Liver (tissue), 9 donors: Measurements from ENCODE around the gene TMOD2. TPM values are rescaled to one million over a fixed set of nuclear protein-coding genes. Genes with fewer than 3 reads are reported as not detected.
A peak's percentile ranks its signal among the peaks of the same experiment; 100 is the strongest.

ENCODE experiments used
- DNase-seq: peaks from one replicate; pipeline ENCODE4 v3.0.0-alpha.2; 2017; ENCODE audit warnings: low spot score
- H3K27ac ChIP-seq, 2 donors: one replicate each; pipeline ENCODE4 v1.7.0; 2013; ENCODE audit warnings: inconsistent platforms in 2 of 2, low read length in 2 of 2, control low read depth in 1 of 2, low read depth in 1 of 2, mild to moderate bottlenecking in 1 of 2
- H3K27me3 ChIP-seq, 4 donors: one replicate each; pipeline versions ENCODE4 v1.6.1 to v1.7.0; 2013; ENCODE audit warnings: low read length in 3 of 4, inconsistent platforms in 1 of 4, mild to moderate bottlenecking in 1 of 4, moderate library complexity in 1 of 4; ENCODE audit not compliant: control insufficient read depth in 4 of 4, insufficient read depth in 4 of 4
- H3K36me3 ChIP-seq, 4 donors: one replicate each; pipeline versions ENCODE4 v1.6.1 to v1.7.0; 2013; ENCODE audit warnings: low read length in 3 of 4, mild to moderate bottlenecking in 3 of 4, low read depth in 1 of 4, moderate library complexity in 1 of 4; ENCODE audit not compliant: control insufficient read depth in 4 of 4, insufficient read depth in 3 of 4
- H3K4me1 ChIP-seq, 4 donors: one replicate each; pipeline versions ENCODE4 v1.6.1 to v1.7.0; 2013; ENCODE audit warnings: low read length in 3 of 4, mild to moderate bottlenecking in 3 of 4, moderate library complexity in 1 of 4; ENCODE audit not compliant: control insufficient read depth in 4 of 4, insufficient read depth in 4 of 4
- H3K4me3 ChIP-seq, 3 donors: one replicate each; pipeline versions ENCODE4 v1.6.1 to v1.7.0; 2013; ENCODE audit warnings: low read length in 3 of 3, control low read depth in 1 of 3, low read depth in 1 of 3, mild to moderate bottlenecking in 1 of 3
- H3K9ac ChIP-seq, 2 donors: one replicate each; pipeline ENCODE4 v1.7.0; 2013; ENCODE audit warnings: low read length in 2 of 2, mild to moderate bottlenecking in 2 of 2, moderate library complexity in 2 of 2, control low read depth in 1 of 2, low read depth in 1 of 2
- H3K9me3 ChIP-seq, 4 donors: one replicate each; pipeline versions ENCODE4 v1.6.1 to v1.7.0; 2013; ENCODE audit warnings: low read length in 3 of 4; ENCODE audit not compliant: control insufficient read depth in 4 of 4
- EGR1 ChIP-seq, 2 donors: IDR thresholded peaks; 2 replicates each; pipeline ENCODE4 v1.6.1; 2016 to 2018; ENCODE audit warnings: antibody characterized with exemption in 2 of 2, low read depth in 2 of 2
- FOXA1 ChIP-seq: IDR thresholded peaks from 2 replicates; pipeline ENCODE4 v1.6.1; 2016; ENCODE audit warnings: antibody characterized with exemption
- FOXA2 ChIP-seq: IDR thresholded peaks from 2 replicates; pipeline ENCODE4 v1.6.1; 2016; ENCODE audit warnings: antibody characterized with exemption
- GABPA ChIP-seq, 2 donors: IDR thresholded peaks in 1 of 2; conservative IDR thresholded peaks in 1 of 2; 2 replicates each; pipeline ENCODE4 v1.6.1; 2016; ENCODE audit warnings: antibody characterized with exemption in 2 of 2, mild to moderate bottlenecking in 1 of 2, moderate library complexity in 1 of 2
- HNF4A ChIP-seq, 2 donors: conservative IDR thresholded peaks; 2 replicates each; pipeline ENCODE4 v1.6.1; 2016; ENCODE audit warnings: antibody characterized with exemption in 2 of 2, mild to moderate bottlenecking in 2 of 2
- HNF4G ChIP-seq: IDR thresholded peaks from 2 replicates; pipeline ENCODE4 v1.6.1; 2016; ENCODE audit warnings: antibody characterized with exemption
- JUND ChIP-seq, 2 donors: IDR thresholded peaks; 2 replicates each; pipeline ENCODE4 v1.6.1; 2016; ENCODE audit warnings: antibody characterized with exemption in 2 of 2
- NR2F2 ChIP-seq: IDR thresholded peaks from 2 replicates; pipeline ENCODE4 v1.6.1; 2016; ENCODE audit warnings: antibody characterized with exemption
- REST ChIP-seq: IDR thresholded peaks from 2 replicates; pipeline ENCODE4 v1.6.1; 2016; ENCODE audit warnings: antibody characterized with exemption, mild to moderate bottlenecking
- SP1 ChIP-seq: IDR thresholded peaks from 2 replicates; pipeline ENCODE4 v1.6.1; 2018; ENCODE audit warnings: antibody characterized with exemption, mild to moderate bottlenecking
- TAF1 ChIP-seq: conservative IDR thresholded peaks from 2 replicates; pipeline ENCODE4 v1.6.1; 2016; ENCODE audit warnings: antibody characterized with exemption, mild to moderate bottlenecking
- YY1 ChIP-seq: IDR thresholded peaks from 2 replicates; pipeline ENCODE4 v1.6.1; 2016; ENCODE audit warnings: antibody characterized with exemption, mild to moderate bottlenecking
- WGBS: extraction: QIAGEN DNeasy Blood & Tissue Kit; methylation state at CpG from one replicate; pipeline ENCODE4 v1.1.7; 2013; 5-methylcytosine and 5-hydroxymethylcytosine counted together
- polyA plus RNA-seq, 2 donors: library from polyadenylated mRNA; stranded (reverse) in 1 of 2; unstranded in 1 of 2; fragments of 200-250 nt in 1 of 2; fragments of >200 nt in 1 of 2; fragmentation: Nextera tagmentation in 1 of 2; extraction: Ambion mirVana in 1 of 2; gene quantifications; one replicate each; pipeline versions ENCODE4 v1.2.1 to v1.2.3, GENCODE V29; 2013 to 2015
- total RNA-seq, 2 donors: library from RNA; depleted of rRNA; stranded (reverse); fragments of >200 nt; gene quantifications; one replicate each; pipeline ENCODE4 v1.2.3, GENCODE V29; 2014
- TF ChIP-seq, protein P1 (sequence below): fragments of 150-350 bp; IDR thresholded peaks from 2 replicates; pipeline ENCODE4 v1.5.1; 2017; ENCODE audit warnings: improper control_type of control experiment, low read depth, low read length; ENCODE audit not compliant: missing input control
- TF ChIP-seq, protein P2 (sequence below): IDR thresholded peaks from 2 replicates; pipeline ENCODE4 v1.6.1; 2016; ENCODE audit warnings: antibody characterized with exemption
- TF ChIP-seq, protein P3 (sequence below): IDR thresholded peaks from 2 replicates; pipeline ENCODE4 v1.6.1; 2016; ENCODE audit warnings: antibody characterized with exemption
- donor health status: healthy.
- donor health status: healthy.
- donor health status: healthy.
- donor health status: healthy.
- donor health status: healthy.

The TMOD2 gene
- total and polyA plus RNA-seq, 4 donors, result 0.46 to 2.1 (median 1.1) TPM

- no peak for TF ChIP-seq GABPA (IDR thresholded peaks at IDR 0.05 in 1 of 2, conservative IDR thresholded peaks at IDR 0.05 in 1 of 2)
- TF ChIP-seq, protein P1, sequence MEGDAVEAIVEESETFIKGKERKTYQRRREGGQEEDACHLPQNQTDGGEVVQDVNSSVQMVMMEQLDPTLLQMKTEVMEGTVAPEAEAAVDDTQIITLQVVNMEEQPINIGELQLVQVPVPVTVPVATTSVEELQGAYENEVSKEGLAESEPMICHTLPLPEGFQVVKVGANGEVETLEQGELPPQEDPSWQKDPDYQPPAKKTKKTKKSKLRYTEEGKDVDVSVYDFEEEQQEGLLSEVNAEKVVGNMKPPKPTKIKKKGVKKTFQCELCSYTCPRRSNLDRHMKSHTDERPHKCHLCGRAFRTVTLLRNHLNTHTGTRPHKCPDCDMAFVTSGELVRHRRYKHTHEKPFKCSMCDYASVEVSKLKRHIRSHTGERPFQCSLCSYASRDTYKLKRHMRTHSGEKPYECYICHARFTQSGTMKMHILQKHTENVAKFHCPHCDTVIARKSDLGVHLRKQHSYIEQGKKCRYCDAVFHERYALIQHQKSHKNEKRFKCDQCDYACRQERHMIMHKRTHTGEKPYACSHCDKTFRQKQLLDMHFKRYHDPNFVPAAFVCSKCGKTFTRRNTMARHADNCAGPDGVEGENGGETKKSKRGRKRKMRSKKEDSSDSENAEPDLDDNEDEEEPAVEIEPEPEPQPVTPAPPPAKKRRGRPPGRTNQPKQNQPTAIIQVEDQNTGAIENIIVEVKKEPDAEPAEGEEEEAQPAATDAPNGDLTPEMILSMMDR, result peak; percentile 75
Observed at GRCh38 chr15:51776952-51777569, 25.7 kb downstream of the TMOD2 start (continued).

DNA sequence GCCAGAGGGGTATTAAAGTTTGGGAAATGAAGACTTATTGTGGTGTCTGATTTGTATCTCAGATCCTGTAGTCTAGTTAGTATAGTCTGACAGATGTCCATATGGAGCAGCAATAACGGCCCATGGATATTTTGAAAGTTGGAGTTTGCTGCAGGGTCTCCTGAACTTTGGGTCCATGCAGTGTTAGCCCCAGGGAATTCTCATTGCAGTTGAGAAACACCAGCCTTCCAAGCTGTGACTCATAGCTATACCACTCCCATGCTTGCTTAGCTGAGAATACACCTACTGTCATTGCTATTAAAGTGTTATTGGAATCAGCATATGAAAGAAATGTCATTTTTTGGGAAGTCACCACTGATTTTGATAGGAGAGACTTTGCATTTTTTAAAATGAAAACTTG is 29.2 kb downstream of the TMOD2 start:
- H3K9me3 ChIP-seq, result no peaks in the 10 kb centered on the region
- no peak for DNase-seq
- no peak overlapping the region for H3K27ac ChIP-seq
- H3K9ac ChIP-seq, result no peak overlapping the region
- WGBS, result 44% methylated on average over 1 of the region's 1 CpG
- TF ChIP-seq JUND (IDR thresholded peaks at IDR 0.05) (no peak), HNF4A (conservative IDR thresholded peaks at IDR 0.05) (no peak), FOXA2 (no peak)
- TF ChIP-seq, protein P2, sequence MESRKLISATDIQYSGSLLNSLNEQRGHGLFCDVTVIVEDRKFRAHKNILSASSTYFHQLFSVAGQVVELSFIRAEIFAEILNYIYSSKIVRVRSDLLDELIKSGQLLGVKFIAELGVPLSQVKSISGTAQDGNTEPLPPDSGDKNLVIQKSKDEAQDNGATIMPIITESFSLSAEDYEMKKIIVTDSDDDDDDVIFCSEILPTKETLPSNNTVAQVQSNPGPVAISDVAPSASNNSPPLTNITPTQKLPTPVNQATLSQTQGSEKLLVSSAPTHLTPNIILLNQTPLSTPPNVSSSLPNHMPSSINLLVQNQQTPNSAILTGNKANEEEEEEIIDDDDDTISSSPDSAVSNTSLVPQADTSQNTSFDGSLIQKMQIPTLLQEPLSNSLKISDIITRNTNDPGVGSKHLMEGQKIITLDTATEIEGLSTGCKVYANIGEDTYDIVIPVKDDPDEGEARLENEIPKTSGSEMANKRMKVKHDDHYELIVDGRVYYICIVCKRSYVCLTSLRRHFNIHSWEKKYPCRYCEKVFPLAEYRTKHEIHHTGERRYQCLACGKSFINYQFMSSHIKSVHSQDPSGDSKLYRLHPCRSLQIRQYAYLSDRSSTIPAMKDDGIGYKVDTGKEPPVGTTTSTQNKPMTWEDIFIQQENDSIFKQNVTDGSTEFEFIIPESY, result no peak
- peaks cover 0 to 10% (median 6%) of the 10 kb centered on the region in 4 donors for H3K4me1 ChIP-seq
- H3K36me3 ChIP-seq, result no peaks in the 10 kb centered on the region
- no peak overlapping the region for H3K4me3 ChIP-seq
- H3K27me3 ChIP-seq, result no peaks in the 10 kb centered on the region

- no peak for DNase-seq
- TF ChIP-seq, protein P3, sequence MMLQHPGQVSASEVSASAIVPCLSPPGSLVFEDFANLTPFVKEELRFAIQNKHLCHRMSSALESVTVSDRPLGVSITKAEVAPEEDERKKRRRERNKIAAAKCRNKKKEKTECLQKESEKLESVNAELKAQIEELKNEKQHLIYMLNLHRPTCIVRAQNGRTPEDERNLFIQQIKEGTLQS, result no peak
- TF ChIP-seq GABPA (IDR thresholded peaks at IDR 0.05 in 1 of 2, conservative IDR thresholded peaks at IDR 0.05 in 1 of 2) (no peak), HNF4A (conservative IDR thresholded peaks at IDR 0.05) (no peak), NR2F2 (no peak), HNF4G (no peak), FOXA1 (no peak), REST (no peak), JUND (IDR thresholded peaks at IDR 0.05) (no peak), EGR1 (IDR thresholded peaks at IDR 0.05; ENCODE audit: low read depth in 2 of 2) (no peak), SP1 (no peak), TAF1 (no peak), YY1 (no peak)
- TF ChIP-seq, protein P2, result no peak
- TF ChIP-seq, protein P1, result no peak
- Histone ChIP-seq H3K9ac (no peak overlapping the region), H3K4me1 (peaks cover 0 to 5% (median 4%) of the 10 kb centered on the region in 4 donors), H3K4me3 (no peak overlapping the region), H3K36me3 (no peaks in the 10 kb centered on the region), H3K27ac (no peak overlapping the region), H3K9me3 (no peaks in the 10 kb centered on the region), H3K27me3 (no peaks in the 10 kb centered on the region)
- 74% methylated on average over 2 of the region's 2 CpGs for WGBS
Observed at GRCh38 chr15:51781506-51781905, 30.1 kb downstream of the TMOD2 start.
